Ishikawa (cell line): Measurements from ENCODE around the gene OR6A2.

ENCODE experiments used
- CEBPB ChIP-seq: IDR thresholded peaks from 2 replicates; pipeline ENCODE4 v1.6.1; 2012
- CREB1 ChIP-seq: IDR thresholded peaks from 2 replicates; pipeline ENCODE4 v1.6.1; 2012; ENCODE audit warnings: low read depth
- EGR1 ChIP-seq: IDR thresholded peaks from 2 replicates; pipeline ENCODE4 v1.6.1; 2012
- EP300 ChIP-seq: IDR thresholded peaks from 2 replicates; pipeline ENCODE4 v1.6.1; 2012; ENCODE audit warnings: borderline replicate concordance
- FOXM1 ChIP-seq: IDR thresholded peaks from 2 replicates; pipeline ENCODE4 v1.6.1; 2012; ENCODE audit warnings: low read depth, borderline replicate concordance
- RAD21 ChIP-seq: IDR thresholded peaks from 2 replicates; pipeline ENCODE4 v1.6.1; 2012; ENCODE audit warnings: low read depth
- REST ChIP-seq: IDR thresholded peaks from 2 replicates; pipeline ENCODE4 v1.6.1; 2012; ENCODE audit warnings: low read depth, mild to moderate bottlenecking
- TAF1 ChIP-seq: IDR thresholded peaks from 2 replicates; pipeline ENCODE4 v1.6.1; 2012; ENCODE audit warnings: low read depth, mild to moderate bottlenecking
- TEAD4 ChIP-seq: IDR thresholded peaks from 2 replicates; pipeline ENCODE4 v1.6.1; 2012
- YY1 ChIP-seq: IDR thresholded peaks from 2 replicates; pipeline ENCODE4 v1.6.1; 2012; ENCODE audit warnings: low read depth
- TF ChIP-seq, protein P1 (sequence below): IDR thresholded peaks from 2 replicates; pipeline ENCODE4 v1.6.1; 2012
- TF ChIP-seq, protein P2 (sequence below): IDR thresholded peaks from 2 replicates; pipeline ENCODE4 v1.6.1; 2012

GRCh38 chr11:6780829-6781228, 18.7 kb downstream of the OR6A2 start:
- no peak for TF ChIP-seq RAD21
- TF ChIP-seq, protein P1, sequence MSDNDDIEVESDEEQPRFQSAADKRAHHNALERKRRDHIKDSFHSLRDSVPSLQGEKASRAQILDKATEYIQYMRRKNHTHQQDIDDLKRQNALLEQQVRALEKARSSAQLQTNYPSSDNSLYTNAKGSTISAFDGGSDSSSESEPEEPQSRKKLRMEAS = no peak
- TF ChIP-seq FOXM1 = no peak
- TF ChIP-seq TAF1 = no peak
- no peak for TF ChIP-seq CREB1
- TF ChIP-seq REST = no peak
- TF ChIP-seq TEAD4 = no peak
- no peak for TF ChIP-seq EGR1
- no peak for TF ChIP-seq CEBPB
- TF ChIP-seq, protein P2, sequence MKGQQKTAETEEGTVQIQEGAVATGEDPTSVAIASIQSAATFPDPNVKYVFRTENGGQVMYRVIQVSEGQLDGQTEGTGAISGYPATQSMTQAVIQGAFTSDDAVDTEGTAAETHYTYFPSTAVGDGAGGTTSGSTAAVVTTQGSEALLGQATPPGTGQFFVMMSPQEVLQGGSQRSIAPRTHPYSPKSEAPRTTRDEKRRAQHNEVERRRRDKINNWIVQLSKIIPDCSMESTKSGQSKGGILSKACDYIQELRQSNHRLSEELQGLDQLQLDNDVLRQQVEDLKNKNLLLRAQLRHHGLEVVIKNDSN = no peak
- no peak for TF ChIP-seq EP300
- no peak for TF ChIP-seq YY1
